ENCODE data around the gene RNF41. TPM values are rescaled to one million over a fixed set of nuclear protein-coding genes. Genes with fewer than 3 reads are reported as not detected.
"Not testable (repeated sequence)": the region's sequence is repeated elsewhere in the genome, so short reads cannot be mapped to it uniquely, and the experiment has no call there.

Gene RNF41
- total RNA-seq, 1 donor from 2014 or later = 78.1 TPM

DNA sequence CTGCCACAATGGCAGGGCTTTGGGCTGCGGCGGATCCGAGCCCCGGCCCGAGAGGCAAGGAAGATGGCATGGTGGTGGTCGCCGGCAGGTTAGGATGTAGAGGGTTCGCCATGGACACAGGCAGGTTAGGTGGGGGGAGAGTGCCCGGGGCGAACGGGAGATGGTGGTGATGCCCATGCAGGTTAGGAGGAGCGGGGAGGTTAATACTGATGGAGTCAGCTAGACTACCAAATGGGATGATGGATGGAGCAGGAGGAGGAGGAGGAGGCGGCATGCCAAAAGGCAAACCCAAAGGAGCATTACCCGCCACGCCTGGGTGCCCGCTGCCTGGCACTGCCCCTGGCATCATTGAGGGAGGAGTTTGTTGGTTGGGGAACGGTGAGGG lies 57.4 kb downstream of the RNF41 start:
- no peak for DNase-seq

DNA sequence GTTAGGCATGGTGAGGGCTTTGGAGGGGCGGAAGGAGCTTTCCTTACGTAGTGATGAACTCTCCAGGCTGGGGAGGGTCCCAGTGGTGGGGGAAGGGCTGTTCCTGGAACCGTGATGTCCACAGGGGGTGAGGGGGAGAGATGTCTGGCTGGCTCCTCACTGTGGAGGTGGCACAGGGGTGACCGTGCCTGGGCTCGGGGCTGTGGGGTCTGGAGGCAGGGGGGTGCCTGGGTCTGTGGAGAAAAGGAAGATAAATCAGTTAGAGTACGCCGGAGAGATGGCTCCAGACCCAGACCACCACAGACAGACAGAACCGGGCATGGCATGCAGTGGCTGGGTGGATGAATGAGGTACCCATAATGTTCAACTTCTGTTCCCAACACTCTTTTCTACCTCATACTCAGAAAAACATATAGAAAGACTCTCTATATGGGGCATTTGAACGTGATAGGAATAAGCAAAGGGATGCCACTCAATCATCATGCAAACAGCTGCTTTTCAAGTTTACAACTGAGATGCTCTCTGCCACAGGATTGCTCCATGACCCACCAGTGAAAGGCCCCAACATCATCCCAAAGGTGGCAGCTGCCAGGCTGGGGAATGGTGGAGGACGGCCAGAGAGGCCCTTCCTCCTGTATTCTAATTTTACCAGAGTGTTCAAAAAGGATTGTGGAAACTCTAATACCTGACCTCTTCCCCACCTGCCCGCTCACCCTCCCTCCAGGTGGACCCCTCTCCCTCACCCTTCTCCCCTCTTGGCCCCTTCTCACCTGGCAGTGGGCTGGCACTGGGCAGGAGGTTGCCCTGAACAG lies 58.0 kb downstream of the RNF41 start:
- DNase-seq = no peak

DNA sequence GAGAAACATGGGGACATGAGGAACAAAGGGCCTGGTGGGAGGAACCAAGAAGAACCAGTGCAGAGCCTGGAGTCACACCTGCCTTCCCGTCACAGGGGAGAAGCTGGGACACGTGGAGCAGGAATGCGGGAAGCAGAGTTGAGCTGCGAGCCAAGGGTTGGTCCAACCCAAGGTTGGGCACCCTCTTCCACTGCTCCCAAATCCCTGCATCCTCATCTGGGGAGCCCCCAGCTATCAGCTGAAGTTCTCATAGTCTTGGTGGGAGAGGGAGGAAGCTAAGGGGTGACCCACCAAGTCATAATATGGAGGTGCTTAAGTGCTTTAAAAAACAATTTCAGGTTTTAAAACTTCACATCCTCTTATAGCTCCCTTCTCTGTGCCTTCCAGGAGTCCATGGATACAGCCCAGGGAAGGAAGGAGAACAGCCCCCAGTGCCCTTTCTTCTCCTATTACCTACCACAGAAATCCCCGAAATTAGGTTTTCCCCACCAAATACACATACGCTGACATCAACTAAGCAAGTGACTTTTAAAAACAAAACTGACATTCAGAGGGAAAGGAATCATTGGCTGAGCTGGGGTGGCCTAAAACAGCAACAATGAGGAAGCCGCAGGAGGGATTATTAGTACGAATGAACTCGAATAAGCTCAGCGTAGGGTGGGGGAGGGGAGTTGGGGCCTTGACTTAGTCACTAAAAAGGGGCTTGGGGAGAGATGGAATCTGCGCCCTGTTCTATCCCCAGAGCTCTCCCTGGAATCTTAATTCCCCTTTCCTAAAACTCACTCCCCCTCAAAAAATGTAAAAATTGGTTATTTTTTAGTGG lies 59.0 kb downstream of the RNF41 start:
- no peak for DNase-seq

DNA sequence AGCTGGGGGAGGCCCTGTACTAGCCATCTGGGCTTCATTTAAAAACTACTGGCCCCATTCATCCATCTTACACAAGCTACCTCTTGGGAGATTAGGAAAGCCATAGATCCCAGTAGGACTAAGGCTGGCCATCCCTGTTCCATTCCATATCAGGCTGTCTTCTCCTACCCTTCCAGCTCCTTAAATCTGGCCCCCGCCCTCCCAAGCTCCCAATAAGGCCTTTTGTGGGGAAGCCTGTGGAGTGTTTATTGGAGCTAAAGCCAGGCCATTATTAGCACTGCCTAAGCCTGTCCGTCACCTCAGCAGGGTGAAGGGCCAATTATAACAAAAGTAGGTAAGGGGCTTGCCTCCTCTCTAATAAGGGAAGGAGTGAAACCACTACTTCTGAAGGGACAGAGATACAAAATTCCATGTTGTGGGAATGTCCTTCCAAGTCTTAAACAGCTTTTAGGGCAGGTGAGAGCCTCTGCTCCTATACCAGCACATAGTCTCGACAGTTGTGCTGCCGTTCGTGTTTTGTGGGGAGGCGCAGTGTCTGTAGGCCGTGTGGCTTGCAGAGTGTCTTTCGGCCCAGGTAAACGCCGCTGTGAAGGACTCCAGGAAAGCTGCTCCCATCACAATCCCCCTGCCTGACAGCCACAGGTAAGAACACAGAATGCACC lies 59.9 kb downstream of the RNF41 start:
- no peak for DNase-seq

DNA sequence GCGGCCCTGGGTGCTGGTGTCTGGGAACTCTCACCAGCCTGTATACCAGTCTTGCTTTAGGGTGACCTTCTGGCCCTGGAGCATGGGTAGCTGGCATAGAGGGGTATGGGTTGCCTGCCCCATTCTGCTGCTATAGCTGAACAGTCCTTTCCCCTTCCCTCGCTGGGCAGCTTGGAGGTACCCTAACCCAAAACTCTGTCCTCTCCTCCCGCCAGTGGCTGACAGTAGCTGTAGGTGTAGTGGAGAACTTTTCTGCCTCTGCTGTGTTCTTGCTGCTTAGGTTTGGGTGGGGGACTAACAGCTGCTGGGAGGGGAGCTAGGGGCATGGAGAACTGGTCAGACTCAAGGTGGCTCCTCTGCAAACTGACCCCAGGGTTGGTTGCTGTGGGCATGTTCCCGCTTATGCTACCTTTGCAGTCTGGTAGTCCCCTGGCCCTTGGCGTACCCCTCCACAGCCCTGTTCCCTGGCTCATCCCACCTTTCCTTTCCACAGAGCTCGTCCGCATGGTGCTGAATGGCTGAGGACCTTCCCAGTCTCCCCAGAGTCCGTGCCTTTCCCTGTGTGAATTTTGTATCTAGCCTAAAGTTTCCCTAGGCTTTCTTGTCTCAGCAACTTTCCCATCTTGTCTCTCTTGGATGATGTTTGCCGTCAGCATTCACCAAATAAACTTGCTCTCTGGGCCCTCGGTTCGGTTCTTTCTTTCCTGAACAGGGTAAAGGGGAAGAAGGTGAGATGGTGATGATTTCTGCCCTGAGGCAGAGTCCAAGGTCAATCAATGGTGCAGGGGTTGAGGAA lies 60.6 kb downstream of the RNF41 start:
- DNase-seq = no peak

DNA sequence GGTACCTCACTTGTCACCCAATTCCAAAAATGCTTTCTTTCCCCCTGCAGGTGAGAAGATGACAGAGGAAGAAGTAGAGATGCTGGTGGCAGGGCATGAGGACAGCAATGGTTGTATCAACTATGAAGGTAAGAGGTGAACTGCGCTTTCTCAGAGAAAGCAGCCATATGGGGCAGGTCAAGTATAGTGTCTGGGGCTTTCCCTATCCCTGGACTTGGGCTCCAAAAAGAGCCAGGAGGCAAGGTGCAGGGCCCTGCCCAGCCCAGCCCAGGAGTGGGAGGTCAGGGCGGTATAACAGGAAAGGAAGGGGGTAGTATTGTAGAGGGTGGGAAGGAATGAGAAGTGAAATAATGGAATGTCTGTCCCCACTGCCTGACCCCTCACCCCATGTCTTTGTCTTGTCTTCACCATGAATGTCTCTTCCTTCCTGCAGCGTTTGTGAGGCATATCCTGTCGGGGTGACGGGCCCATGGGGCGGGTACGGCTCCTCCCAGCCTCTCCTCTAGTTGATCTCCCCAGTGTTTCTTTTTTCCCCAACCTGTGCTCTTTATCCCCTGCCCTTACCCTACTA lies 61.4 kb downstream of the RNF41 start:
- no peak for DNase-seq

DNA sequence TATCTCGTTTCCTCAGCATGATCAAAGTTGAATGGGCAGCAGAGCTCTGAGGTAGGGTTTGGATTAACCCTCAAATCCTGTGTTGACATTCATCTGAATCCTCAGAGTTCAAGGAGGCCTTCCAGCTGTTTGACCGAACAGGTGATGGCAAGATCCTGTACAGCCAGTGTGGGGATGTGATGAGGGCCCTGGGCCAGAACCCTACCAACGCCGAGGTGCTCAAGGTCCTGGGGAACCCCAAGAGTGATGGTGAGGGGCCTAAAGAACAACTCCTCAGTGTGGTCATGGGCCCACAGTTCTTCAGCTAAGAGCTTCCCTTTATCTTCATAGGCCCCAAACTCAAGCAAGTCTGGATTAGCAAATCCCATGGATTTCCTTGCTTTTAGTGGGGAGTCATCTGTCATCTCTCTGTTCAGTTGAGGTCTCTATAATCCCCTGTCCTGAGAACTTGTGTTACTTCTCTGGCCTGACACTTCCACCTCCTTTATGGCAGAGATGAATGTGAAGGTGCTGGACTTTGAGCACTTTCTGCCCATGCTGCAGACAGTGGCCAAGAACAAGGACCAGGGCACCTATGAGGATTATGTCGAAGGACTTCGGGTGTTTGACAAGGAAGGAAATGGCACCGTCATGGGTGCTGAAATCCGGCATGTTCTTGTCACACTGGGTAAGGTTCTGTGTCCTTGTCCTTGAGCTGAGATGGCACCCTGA lies 62.1 kb downstream of the RNF41 start:
- DNase-seq = no peak

DNA sequence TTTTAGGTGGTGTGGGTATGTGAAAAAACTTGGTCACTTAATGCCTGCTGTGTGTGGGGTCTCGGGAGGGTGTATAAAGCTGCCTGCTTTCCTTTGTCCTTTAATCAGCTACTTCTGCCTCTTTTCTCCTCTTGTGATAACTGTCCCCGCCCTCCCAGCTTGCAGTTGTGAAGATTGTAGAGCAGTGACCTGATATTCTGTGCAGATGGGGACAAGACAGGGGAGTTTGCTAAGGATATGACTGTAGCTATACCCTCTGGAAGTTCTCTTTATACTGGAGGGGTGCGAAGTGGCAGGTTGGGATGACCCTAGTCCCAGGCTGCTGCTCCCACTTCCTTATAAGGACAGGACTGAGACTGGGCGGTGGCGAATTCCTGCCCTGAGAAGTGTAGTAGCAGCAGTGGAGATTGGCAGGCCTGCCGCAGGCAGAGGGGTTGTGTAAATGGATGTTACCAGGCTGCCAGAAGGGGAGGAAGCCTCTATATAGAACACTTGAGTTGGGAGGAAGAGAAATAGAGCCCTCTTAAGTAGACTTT lies 62.7 kb downstream of the RNF41 start:
- peak; percentile 19 for DNase-seq

DNA sequence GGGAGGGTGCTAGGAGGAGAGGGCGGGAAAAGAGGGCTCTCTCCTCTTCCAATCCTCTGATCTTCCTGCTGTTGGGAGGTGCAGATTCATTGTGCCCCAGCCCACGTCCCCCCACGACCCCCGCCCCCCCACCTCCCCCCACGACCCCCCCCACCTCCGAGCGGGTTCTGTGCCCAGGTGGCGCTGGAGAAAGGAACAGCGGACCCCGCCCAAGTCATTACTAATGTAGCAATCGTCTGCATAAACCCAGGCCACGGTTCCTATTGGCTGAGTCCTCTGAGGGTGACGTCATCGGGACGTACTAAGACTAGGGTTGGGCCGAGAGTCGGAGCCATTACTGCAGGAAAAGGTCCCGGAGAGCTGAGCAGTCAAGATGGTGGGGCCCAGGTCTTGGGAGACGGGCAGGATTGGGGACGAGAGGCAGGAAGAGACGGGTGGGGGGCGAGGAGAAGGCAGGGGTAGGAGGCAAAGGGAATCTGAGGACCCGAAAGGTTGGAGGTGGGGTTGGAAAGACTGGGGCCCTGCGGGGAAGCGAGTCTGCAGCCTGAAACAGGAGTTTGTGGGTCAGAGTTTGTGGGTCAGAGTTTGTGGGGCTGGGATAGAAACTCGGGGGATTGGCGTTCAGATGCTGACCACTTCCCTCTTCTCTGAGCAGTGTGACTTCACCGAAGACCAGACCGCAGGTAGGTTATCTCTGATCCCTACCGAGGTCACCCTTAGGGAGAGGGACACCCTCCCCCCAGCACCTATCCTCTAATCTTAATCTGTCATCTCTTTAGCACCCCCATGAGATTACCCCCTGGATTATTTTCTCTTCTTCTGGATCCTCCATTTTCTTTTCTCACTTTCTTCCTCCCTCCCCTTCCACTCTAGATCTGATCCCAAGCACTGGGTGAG lies 63.4 kb downstream of the RNF41 start, which contains the start of gene MYL6:
Gene MYL6 (plus strand): TSS at position 331 of the 897 bp plus-strand sequence. CDS start 43 bp downstream, at position 374.
- peak; percentile 95 for DNase-seq

DNA sequence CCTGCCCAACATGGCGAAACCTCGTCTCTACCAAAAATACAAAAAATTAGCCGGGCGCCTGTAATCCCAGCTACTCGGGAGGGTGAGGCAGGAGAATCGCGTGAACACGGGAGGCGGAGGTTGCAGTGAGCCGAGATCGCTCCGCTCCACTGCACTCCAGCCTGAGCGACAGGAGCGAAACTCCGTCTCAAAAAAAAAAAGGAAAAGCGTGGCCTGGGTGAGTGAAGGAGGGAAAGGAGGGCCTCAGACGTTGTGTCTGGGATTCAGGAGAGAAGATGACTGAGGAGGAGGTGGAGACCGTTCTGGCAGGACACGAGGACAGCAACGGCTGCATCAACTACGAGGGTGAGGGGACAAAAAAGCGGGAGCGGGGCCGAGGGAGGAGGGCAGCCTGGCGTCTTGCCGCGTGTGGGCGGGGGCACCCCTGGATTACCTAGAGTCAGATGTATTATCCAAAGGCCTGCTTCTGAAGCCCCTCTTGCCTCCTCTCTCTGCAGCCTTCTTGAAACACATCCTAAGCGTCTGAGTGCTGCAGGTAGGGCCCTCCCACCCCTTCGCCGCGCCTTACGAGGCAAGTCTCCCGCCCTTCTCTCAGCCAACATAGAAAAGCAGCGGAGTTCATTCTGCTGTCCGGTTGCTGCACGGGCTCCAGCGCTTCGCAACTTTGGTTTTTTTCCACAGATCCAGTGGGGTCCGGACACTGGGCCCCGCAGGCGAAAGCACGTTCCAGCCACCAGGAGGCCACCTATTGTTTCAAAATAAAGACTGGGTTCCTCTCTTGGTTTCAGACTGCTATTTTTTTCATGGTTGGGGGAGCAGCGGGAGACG lies 64.3 kb downstream of the RNF41 start:
- peak; percentile 56 for DNase-seq

DNA sequence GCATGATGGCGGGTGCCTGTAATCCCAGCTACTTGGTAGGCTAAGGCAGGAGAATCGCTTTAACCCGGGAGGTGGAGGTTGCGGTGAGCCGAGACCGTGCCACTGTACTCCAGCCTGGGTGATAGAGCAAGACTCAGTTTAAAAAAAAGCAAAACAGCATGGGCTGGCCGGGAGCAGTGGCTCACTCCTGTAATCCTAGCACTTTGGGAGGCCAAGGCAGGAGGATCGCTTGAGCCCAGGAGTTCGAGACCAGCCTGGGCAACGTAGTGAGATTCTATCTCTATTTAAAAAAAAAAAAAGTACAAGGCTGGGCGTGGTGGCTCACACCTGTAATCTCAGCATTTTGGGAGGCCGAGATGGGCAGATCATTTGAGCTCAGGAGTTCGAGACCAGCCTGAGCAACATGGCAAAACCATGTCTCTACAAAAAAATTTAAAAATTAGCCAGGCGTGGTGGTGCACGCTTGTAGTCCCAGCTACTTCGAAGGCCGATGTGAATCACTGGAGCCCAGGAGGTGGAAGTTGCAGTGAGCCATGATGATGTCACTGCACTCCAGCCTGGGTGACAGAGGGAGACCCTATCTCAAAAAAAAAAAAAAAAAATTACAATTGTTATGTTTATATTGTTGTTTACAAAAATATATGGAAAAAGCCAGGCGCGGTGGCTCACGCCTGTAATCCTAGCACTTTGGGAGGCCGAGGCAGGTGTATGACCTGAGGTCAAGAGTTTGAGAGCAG lies 65.1 kb downstream of the RNF41 start:
- DNase-seq = not testable (repeated sequence)

DNA sequence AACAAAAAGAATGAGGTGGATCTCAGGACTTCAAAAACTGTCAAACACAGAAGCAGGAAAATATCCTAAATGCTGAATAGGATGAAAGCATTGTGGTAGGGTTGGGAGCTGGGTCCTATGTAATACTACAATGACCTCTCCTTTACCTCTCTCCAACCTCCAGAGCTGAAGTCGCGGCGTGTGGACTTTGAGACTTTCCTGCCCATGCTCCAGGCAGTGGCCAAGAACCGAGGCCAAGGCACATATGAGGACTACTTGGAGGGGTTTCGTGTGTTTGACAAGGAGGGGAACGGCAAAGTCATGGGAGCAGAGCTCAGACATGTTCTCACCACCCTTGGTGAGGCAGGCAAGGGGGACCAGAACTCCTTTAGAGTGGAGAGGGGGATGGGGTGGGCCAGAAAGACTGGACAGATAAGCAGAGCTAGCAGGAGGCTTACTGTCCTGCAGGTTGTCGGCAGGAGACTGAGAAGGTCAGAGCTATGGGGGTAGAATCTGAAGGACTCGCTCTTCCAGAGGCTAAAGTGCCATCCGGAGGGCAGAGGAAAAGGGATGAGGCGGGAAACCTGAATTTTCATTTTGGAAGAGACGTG lies 66.4 kb downstream of the RNF41 start:
- no peak for DNase-seq

DNA sequence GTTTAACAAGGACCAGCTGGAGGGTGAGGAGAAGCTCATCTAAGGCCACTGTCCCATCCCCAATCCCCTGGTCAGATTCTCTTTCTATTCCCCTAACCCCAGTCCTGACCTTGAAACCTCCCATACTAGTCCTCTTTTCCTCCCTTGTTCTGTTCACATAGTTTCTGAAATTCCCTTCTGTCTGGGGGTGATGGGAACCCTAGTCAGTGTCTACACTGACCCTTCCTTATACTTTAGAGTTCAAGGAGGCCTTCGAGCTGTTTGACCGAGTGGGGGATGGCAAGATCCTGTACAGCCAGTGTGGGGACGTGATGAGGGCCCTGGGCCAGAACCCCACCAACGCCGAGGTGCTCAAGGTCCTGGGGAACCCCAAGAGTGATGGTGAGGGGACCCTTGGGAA lies 66.9 kb downstream of the RNF41 start:
- DNase-seq = no peak

DNA sequence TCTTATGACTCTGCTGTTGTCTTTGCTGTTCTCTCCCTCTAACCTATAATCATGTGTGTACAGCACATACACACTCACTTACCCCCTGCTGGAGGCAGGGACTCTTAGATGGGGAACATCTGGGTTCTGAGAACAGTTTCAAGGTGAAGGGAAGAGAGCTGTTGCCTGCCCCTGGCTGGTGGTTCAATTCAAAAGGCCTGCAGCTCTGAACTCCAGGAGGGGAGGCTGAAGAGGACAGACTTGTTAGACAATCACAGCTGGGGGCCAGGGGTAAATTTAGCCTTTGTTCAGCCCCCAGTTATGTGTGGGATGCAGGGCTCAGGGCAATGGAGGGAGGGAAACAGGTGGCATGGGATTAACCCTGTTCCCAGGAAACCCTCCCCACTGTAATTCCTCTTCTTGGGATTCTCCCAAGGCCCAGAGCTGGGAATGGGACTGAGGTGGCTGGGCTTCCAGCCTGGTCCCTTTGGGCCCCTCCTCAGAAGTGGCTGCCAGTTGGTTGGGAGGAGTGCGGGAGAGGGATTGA lies 67.4 kb downstream of the RNF41 start:
- no peak for DNase-seq

DNA sequence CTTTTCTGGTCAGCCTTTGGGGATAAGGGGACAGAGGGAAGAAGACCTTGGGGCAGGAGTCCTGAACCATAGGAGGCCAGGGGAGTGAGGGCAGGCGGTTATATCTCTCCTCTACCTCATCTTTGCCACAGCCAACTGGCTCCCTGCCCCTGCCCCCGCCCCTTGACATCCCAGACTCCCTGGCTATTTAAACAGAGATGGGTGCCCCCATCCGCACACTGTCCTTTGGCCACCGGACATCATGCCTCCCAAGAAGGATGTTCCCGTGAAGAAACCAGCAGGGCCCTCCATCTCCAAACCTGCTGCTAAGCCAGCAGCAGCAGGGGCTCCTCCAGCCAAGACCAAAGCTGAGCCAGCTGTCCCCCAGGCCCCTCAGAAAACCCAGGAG lies 68.0 kb downstream of the RNF41 start:
- no peak for DNase-seq

DNA sequence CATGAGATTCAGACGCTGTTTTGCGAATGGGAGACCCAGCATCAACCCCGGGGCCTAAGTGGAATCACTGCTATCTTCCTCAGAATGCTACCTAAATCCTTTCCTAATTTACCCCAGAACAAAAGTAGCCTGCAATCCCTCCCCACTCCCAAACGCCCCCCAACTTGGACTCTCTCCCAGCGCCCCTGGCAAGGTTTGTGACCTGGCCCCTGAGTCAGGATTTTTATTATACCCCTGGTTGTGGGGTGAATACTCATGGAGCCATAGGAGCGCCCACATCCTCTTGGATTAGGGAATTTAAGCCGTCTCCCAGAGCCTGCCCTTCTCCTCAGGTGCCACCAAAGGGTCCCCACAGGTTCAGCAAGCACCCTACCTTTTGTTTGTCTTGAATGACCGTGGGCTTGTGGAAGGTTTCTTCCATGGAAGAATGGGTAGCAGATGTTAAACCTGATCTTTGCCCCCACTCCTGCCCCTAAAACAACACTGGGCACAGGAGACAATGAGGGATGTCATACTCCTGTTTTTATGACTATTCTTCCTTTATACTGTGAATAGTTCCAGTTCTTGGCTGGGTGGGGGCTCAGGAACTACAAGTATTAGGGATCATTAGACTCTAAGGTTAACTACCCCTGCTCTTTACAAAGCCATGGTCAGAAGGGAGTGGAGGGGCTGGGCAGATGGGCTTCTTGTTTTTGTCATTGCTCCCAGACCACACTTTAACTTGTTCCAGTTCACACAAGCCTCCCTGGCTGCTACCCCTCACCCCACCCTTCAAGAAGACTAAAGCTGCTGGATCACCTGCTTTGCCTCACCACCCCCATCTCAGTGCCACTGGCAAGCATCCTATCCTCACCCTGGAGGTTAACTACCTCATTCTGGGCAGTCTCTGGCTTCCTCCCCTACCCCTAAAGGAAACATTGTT lies 68.7 kb downstream of the RNF41 start:
- DNase-seq = no peak

All from occipital lobe (tissue), 2 donors.